HepG2 (cell line): ENCODE data around the gene IKZF5. TPM values are rescaled to one million over a fixed set of nuclear protein-coding genes. Genes with fewer than 3 reads are reported as not detected.

Experiments used
- polyA plus RNA-seq, 8 experiments: library from polyadenylated mRNA; depleted of rRNA in 3 of 8; stranded (reverse) in 7 of 8; unstranded in 1 of 8; fragments of >200 nt; fragmentation: Illumina TruSeq in 4 of 8; extraction: Trizol in 4 of 8; gene quantifications; 2 replicates each; pipeline versions ENCODE4 v1.2.1 to v1.2.3, GENCODE V29; 2011 to 2016; ENCODE audit warnings: low read depth in 4 of 8, missing spikeins in 1 of 8, mixed read lengths in 1 of 8; ENCODE audit not compliant: insufficient read depth in 1 of 8
- total RNA-seq, 5 experiments: library from RNA; depleted of rRNA; stranded (reverse); fragments of >200 nt; fragmentation: Illumina TruSeq; extraction: Trizol; gene quantifications; 2 replicates each; pipeline ENCODE4 v1.2.3, GENCODE V29; 2016; ENCODE audit warnings: low read depth in 1 of 5

The IKZF5 gene
- total and polyA plus RNA-seq, 2 of the 13 experiments (the other 11 are each of a cell fraction or from before 2014, with no cell fraction given) = 3.7 to 12.0 TPM

Other genes starting within 250 kb of the IKZF5 start
- 0.29 and 0.34 TPM in 2 replicates for gene CUZD1, start 162.9 kb downstream of the IKZF5 start, total RNA-seq (2016; rRNA removed; fragmentation: Illumina TruSeq; extraction: Trizol)
- gene CUZD1, start 162.9 kb downstream of the IKZF5 start, polyA plus RNA-seq (2011; rRNA removed) = 0.20 and 0.22 TPM in 2 replicates
- 2.5 and 3.0 TPM in 2 replicates for gene FAM24B, start 129.2 kb downstream of the IKZF5 start, total RNA-seq (2016; rRNA removed; fragmentation: Illumina TruSeq; extraction: Trizol)
- 1.9 and 2.0 TPM in 2 replicates for gene FAM24B, start 129.2 kb downstream of the IKZF5 start, polyA plus RNA-seq (2011; rRNA removed)
- gene FAM24A, start 98.2 kb downstream of the IKZF5 start, total RNA-seq (2016; rRNA removed; fragmentation: Illumina TruSeq; extraction: Trizol) = not detected in 2 replicates
- not detected in 2 replicates for gene FAM24A, start 98.2 kb downstream of the IKZF5 start, polyA plus RNA-seq (2011; rRNA removed)
- 11.8 and 13.4 TPM in 2 replicates for gene C10orf88, start 54.6 kb downstream of the IKZF5 start, total RNA-seq (2016; rRNA removed; fragmentation: Illumina TruSeq; extraction: Trizol)
- gene C10orf88, start 54.6 kb downstream of the IKZF5 start, polyA plus RNA-seq (2011; rRNA removed) = 4.2 and 4.6 TPM in 2 replicates
- gene PSTK, start 28.4 kb downstream of the IKZF5 start, total RNA-seq (2016; rRNA removed; fragmentation: Illumina TruSeq; extraction: Trizol) = 9.3 and 9.8 TPM in 2 replicates
- 7.5 and 8.2 TPM in 2 replicates for gene PSTK, start 28.4 kb downstream of the IKZF5 start, polyA plus RNA-seq (2011; rRNA removed)
- gene ACADSB, start 211 bp upstream of the IKZF5 start, total RNA-seq (2016; rRNA removed; fragmentation: Illumina TruSeq; extraction: Trizol) = 80.0 and 186 TPM in 2 replicates
- 76.6 and 87.6 TPM in 2 replicates for gene ACADSB, start 211 bp upstream of the IKZF5 start, polyA plus RNA-seq (2011; rRNA removed)
- not detected in 2 replicates for gene HMX3, start 127.2 kb upstream of the IKZF5 start, total RNA-seq (2016; rRNA removed; fragmentation: Illumina TruSeq; extraction: Trizol)
- gene HMX3, start 127.2 kb upstream of the IKZF5 start, polyA plus RNA-seq (2011; rRNA removed) = not detected in 2 replicates
- gene HMX2, start 139.3 kb upstream of the IKZF5 start, total RNA-seq (2016; rRNA removed; fragmentation: Illumina TruSeq; extraction: Trizol) = not detected in 2 replicates
- gene HMX2, start 139.3 kb upstream of the IKZF5 start, polyA plus RNA-seq (2011; rRNA removed) = not detected in 2 replicates
- gene BUB3, start 145.6 kb upstream of the IKZF5 start, total RNA-seq (2016; rRNA removed; fragmentation: Illumina TruSeq; extraction: Trizol) = 174 and 230 TPM in 2 replicates
- 184 and 188 TPM in 2 replicates for gene BUB3, start 145.6 kb upstream of the IKZF5 start, polyA plus RNA-seq (2011; rRNA removed)